Right lobe of liver (tissue), 6 donors: ENCODE measurements around the gene TMEM187. TPM values are rescaled to one million over a fixed set of nuclear protein-coding genes. Genes with fewer than 3 reads are reported as not detected.

ENCODE experiments used
- ATAC-seq, 4 donors: fragments of 200-7000 bp; cut with Tn5 transposase; one replicate each; pipeline ENCODE4 v1.9.1; 2020; ENCODE audit warnings: mild to moderate bottlenecking in 4 of 4, moderate library complexity in 4 of 4
- DNase-seq, 3 donors: peaks; one replicate each; pipeline ENCODE4 v3.0.0-alpha.2; 2020
- H3K27ac ChIP-seq, 3 donors: fragments of 200-600 bp; one replicate each; pipeline ENCODE4 v1.8.0; 2022
- H3K27me3 ChIP-seq, 2 donors: fragments of 200-600 bp; one replicate each; pipeline ENCODE4 v1.8.0; 2022
- H3K36me3 ChIP-seq, 4 donors: fragments of 200-600 bp; sonication (generic) in 1 of 4; one replicate each; pipeline versions ENCODE4 v1.5.1 to v1.8.0; 2017 to 2022; ENCODE audit warnings: control low read depth in 1 of 4
- H3K4me1 ChIP-seq, 4 donors: fragments of 200-600 bp; sonication (generic) in 1 of 4; one replicate each; pipeline versions ENCODE4 v1.5.1 to v1.8.0; 2017 to 2022; ENCODE audit warnings: control low read depth in 1 of 4
- H3K4me3 ChIP-seq, 3 donors: fragments of 200-600 bp; one replicate each; pipeline ENCODE4 v1.8.0; 2022
- H3K9me3 ChIP-seq, 4 donors: fragments of 200-600 bp; sonication (generic) in 1 of 4; one replicate each; pipeline versions ENCODE4 v1.5.1 to v1.8.0; 2017 to 2022; ENCODE audit warnings: control low read depth in 1 of 4
- CTCF ChIP-seq, 4 donors: fragments of 200-600 bp in 3 of 4; fragments of 450-650 bp in 1 of 4; IDR thresholded peaks; one replicate each; pipeline versions ENCODE4 v1.5.1 to v1.8.0; 2016 to 2022; ENCODE audit warnings: antibody characterized with exemption in 4 of 4, mild to moderate bottlenecking in 2 of 4
- POLR2A ChIP-seq: fragments of 450-650 bp; IDR thresholded peaks from one replicate; pipeline ENCODE4 v1.6.1; 2017; ENCODE audit warnings: antibody characterized with exemption, mild to moderate bottlenecking
- WGBS: methylation state at CpG from one replicate; pipeline ENCODE4 v1.1.6; 2018; ENCODE audit warnings: low coverage, low lambda C conversion rate; ENCODE audit not compliant: insufficient coverage; ENCODE audit errors: missing lambda C conversion rate; 5-methylcytosine and 5-hydroxymethylcytosine counted together
- intact Hi-C, 2 donors: fragments of 100-400 bp; cut with DNase I; formaldehyde crosslinking; loops; one replicate each; pipeline versions ENCODE4 v1.11.2 to v1.14.1; 2022
- total RNA-seq, 6 experiments: library from RNA; depleted of rRNA in 2 of 6; stranded (reverse); fragments of >200 nt in 2 of 6; fragmentation: NEBNext Ultra II Directional in 3 of 6; extraction: Animal tissue kit (Norgen Biotek cat#: 25700) in 3 of 6; gene quantifications; one replicate each; pipeline versions ENCODE4 v1.1.0 to v1.2.4, GENCODE V29; 2016 to 2023
- donor health status: DM: no; HTN: yes; CAD: no.
- donor health status: DM: no; HTN: no; CAD: no.
- donor health status: DM: no; HTN: no; CAD: no.
- donor health status: DM: no; HTN: yes; CAD: no.
- donor health status: DM: no; HTN: yes; CAD: no.

TMEM187 gene
- total RNA-seq, 6 experiments from 2014 or later = 3.8 to 10.3 (median 5.9) TPM

- H3K27ac ChIP-seq = no peak overlapping the region
- no peaks in the 10 kb centered on the region for H3K9me3 ChIP-seq
- DNase-seq (no peak), ATAC-seq (no peak)
- TF ChIP-seq POLR2A = no peak
- TF ChIP-seq CTCF (IDR thresholded peaks at IDR 0.05) = no peak
- no peaks in the 10 kb centered on the region for H3K4me1 ChIP-seq
- H3K4me3 ChIP-seq = no peak overlapping the region
- H3K27me3 ChIP-seq = no peaks in the 10 kb centered on the region
- intact Hi-C loops = loop anchor here in 1 of 2 donors (5.0 kb wide), 1 partner anchor 177 kb away; no protein-coding TSS in a partner anchor
- peaks cover 0 to 6% (median 3%) of the 10 kb centered on the region in 4 donors for H3K36me3 ChIP-seq
- no CpG with 5 or more reads among the region's 6 CpGs for WGBS
These were observed 27.8 kb upstream of the TMEM187 start for GRCh38 chrX:153944800-153945150.

- no peak overlapping the region for H3K27ac ChIP-seq
- WGBS = 83% methylated on average over 13 of the region's 24 CpGs
These were observed 26.3 kb upstream of the TMEM187 start for GRCh38 chrX:153945956-153946943.

GRCh38 chrX:153947009-153947769 lies 25.4 kb upstream of the TMEM187 start:
- DNase-seq (peak; percentile 75 to 85 (median 84)), ATAC-seq (peak; percentile 84 to 92 (median 88))
- Histone ChIP-seq H3K27me3 (no peaks in the 10 kb centered on the region), H3K4me3 (no peak overlapping the region), H3K36me3 (peaks cover 0 to 30% (median 14%) of the 10 kb centered on the region in 4 donors), H3K4me1 (no peaks in the 10 kb centered on the region), H3K9me3 (no peaks in the 10 kb centered on the region), H3K27ac (peak overlapping the region in 1 of 3 donors; percentile 13)
- TF ChIP-seq POLR2A (no peak), CTCF (IDR thresholded peaks at IDR 0.05) (peak; percentile 76 to 97 (median 94))
- 34% methylated on average over 10 of the region's 19 CpGs for WGBS
- intact Hi-C loops = loop anchor here in 1 of 2 donors (5.0 kb wide), 1 partner anchor 180 kb away; no protein-coding TSS in a partner anchor

More at GRCh38 chrX:153945956-153946943, 26.3 kb upstream of the TMEM187 start:
- H3K36me3 ChIP-seq = peaks cover 0 to 20% (median 10%) of the 10 kb centered on the region in 4 donors
- intact Hi-C loops = loop anchor here in 1 of 2 donors (5.0 kb wide), 1 partner anchor 179 kb away; no protein-coding TSS in a partner anchor
- no peak for ATAC-seq
- no peaks in the 10 kb centered on the region for H3K4me1 ChIP-seq
- H3K9me3 ChIP-seq = no peaks in the 10 kb centered on the region
- TF ChIP-seq POLR2A (no peak), CTCF (IDR thresholded peaks at IDR 0.05) (no peak)
- H3K4me3 ChIP-seq = no peak overlapping the region
- H3K27me3 ChIP-seq = no peaks in the 10 kb centered on the region
- DNase-seq = peak in 1 of 3 donors; percentile 21

GRCh38 chrX:153948002-153948466 lies 24.5 kb upstream of the TMEM187 start:
- TF ChIP-seq POLR2A (no peak), CTCF (IDR thresholded peaks at IDR 0.05) (no peak)
- H3K4me1 ChIP-seq = no peaks in the 10 kb centered on the region

More at GRCh38 chrX:153948002-153948466, 24.5 kb upstream of the TMEM187 start:
- intact Hi-C loops = loop anchor here in 1 of 2 donors (5.0 kb wide), 1 partner anchor 181 kb away; no protein-coding TSS in a partner anchor
- WGBS = 47% methylated on average over 5 of the region's 10 CpGs
- ATAC-seq = peak in 2 of 4 donors; percentile 3 to 4
- H3K4me3 ChIP-seq = no peak overlapping the region
- H3K9me3 ChIP-seq = no peaks in the 10 kb centered on the region
- no peaks in the 10 kb centered on the region for H3K27me3 ChIP-seq
- H3K27ac ChIP-seq = peak overlapping the region in 1 of 3 donors; percentile 13
- H3K36me3 ChIP-seq = peaks cover 0 to 38% (median 18%) of the 10 kb centered on the region in 4 donors
- peak in 1 of 3 donors; percentile 23 for DNase-seq
